Measurements from ENCODE around the gene NBPF12. TPM values are rescaled to one million over a fixed set of nuclear protein-coding genes. Genes with fewer than 3 reads are reported as not detected.
"Not testable (repeated sequence)": the region's sequence is repeated elsewhere in the genome, so short reads cannot be mapped to it uniquely, and the experiment has no call there.

The NBPF12 gene
- total RNA-seq, 2 experiments from 2014 or later, result 22.9 to 25.1 TPM

DNA sequence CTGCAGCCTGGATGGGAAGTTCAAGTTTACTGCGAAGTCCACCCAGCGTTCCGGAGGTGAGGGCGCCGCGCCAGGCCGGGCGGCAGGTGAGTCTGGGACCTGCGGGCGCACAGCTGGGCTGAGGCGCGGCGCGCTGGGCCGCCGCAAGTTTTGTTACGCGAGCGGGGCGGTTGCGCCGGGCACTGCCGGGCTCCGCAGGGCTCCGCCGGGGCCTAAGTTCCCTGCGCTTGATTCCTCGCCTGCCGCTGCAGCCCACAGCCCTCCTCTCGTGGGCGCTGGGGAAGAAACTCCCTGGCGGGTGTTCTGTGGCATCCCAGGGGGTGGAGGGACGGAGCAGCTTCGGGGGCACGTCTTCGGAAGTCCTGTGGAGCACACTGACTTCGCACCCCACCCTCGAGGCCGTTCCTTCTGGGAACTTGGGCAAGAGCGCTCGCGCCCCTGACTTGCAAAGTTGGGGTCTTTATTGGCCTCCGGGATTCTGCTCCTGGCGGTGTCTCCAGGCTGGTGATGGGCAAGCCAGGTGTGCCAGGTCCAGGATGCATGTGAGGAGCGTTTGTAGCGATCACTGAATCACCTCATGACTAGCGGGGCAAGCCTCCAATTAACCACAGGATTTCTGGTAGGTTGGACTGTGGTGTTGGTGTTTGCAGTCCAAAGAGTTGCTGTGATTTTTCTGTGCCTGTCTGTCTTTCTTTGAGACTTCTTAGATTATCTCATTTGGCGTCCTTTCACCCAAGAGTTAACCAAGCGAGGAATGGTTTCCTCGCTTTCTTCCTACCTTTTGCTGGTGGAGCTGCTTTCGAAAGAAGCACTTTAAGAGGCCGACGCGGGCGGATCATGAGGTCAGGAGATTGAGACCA, 1.0 kb downstream of the NBPF12 start:
- not testable (repeated sequence) for H3K36me3 Mint-ChIP-seq, H3K9me3 Mint-ChIP-seq, H3K27me3 Mint-ChIP-seq, H3K27ac Mint-ChIP-seq
- Mint-ChIP-seq H3K4me1 (peaks cover 15% of the 10 kb centered on the region), H3K4me3 (peak overlapping the region; percentile 84)
- POLR2A ChIA-PET, result interaction anchor here (0.6 kb wide), 1 partner anchor 1365 kb away, joined by 3 read pairs; no protein-coding TSS in a partner anchor
- DNase-seq (peak; percentile 67), ATAC-seq (ENCODE audit: low read depth) (peak; percentile 13)

DNA sequence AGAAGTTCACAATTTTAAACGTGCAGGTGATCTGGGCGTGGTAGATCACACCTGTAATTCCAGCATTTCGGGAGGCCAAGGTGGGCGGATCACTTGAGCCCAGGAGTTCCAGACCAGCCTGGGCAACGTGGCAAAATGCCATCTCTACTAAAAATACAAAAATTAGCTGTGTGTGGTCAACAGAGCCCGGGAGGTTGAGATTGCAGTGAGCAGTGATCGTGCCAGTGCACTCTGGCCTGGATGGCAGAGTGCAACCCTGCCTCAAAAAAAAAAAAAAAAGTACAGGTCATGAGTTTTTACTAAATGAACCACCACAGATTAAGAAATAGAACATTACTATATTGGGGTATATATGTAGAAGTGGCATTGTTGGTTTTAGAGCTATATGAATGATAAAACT, 2.2 kb downstream of the NBPF12 start:
- ATAC-seq (ENCODE audit: low read depth); H3K9me3 Mint-ChIP-seq; POLR2A ChIA-PET; H3K27ac Mint-ChIP-seq; H3K27me3 Mint-ChIP-seq; H3K36me3 Mint-ChIP-seq; H3K4me1 Mint-ChIP-seq; DNase-seq: not testable (repeated sequence)
- peak overlapping the region; percentile 32 for H3K4me3 Mint-ChIP-seq

DNA sequence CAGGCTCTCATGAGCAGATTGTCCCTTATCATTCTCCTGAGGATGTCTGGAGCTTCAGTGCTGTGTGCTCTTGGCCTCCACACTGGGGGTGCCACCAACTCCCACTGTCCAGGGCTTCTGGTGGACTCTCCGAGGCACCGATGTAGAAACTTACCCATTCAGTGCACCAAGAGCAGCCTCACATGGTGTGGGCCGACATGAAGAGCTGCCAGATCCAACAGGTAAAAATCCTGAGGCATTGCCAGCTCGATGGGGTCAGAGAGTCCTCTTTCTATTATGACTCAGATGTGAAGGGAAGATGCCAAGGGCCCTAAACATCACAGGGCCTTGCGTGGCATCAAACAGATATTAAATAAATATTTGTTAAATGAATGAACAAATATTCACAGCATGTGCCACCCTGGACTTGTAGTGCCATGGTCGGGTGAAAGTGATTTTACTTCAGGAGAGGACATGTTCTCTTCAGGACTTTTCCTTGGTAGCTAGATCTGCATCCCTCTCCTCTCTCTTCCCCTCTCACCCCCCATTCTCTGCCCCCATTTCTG, 5.3 kb downstream of the NBPF12 start:
- H3K4me3 Mint-ChIP-seq; POLR2A ChIA-PET; ATAC-seq (ENCODE audit: low read depth); H3K4me1 Mint-ChIP-seq; H3K27me3 Mint-ChIP-seq; DNase-seq; H3K9me3 Mint-ChIP-seq; H3K36me3 Mint-ChIP-seq; H3K27ac Mint-ChIP-seq: not testable (repeated sequence)

DNA sequence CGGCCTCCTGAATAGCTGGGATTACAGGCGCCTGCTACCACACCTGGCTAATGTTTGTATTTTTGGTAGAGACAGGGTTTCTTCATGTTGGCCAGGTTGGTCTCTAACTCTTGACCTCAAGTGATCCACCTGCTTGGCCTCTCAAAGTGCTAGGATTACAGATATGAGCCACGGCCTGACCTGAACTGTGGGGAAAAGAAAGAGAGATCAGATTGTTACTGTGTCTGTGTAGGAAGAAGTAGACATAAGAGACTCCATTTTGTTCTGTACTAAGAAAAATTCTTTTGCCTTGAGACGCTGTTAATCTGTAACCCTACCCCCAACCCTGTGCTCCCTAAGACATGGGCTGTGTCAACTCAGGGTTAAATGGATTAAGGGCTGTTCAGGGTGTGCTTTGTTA, 10.0 kb downstream of the NBPF12 start:
- H3K9me3 Mint-ChIP-seq; H3K4me1 Mint-ChIP-seq; H3K27ac Mint-ChIP-seq; DNase-seq; H3K27me3 Mint-ChIP-seq; POLR2A ChIA-PET; H3K36me3 Mint-ChIP-seq; H3K4me3 Mint-ChIP-seq; ATAC-seq (ENCODE audit: low read depth): not testable (repeated sequence)

DNA sequence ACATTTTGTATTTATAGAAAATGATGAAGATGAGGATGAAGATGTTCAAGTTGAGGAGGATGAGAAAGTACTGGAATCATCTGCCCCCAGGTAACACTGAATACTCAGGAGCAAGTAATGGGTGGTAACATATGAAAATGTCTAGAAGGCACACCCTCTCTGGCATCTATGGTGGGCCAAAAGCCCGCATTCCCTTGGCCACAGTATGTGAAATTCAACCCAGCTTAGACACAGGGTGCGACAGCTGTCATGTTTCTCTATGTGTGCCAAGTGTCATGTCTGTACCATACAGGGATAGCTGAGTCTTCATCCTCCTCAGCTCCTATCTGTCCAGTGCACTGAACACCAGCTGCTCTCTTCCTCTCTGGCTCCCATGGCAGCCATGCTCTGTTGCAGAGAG, 26.2 kb downstream of the NBPF12 start:
- ATAC-seq (ENCODE audit: low read depth); H3K36me3 Mint-ChIP-seq; H3K9me3 Mint-ChIP-seq; H3K4me3 Mint-ChIP-seq; H3K27me3 Mint-ChIP-seq; H3K4me1 Mint-ChIP-seq; H3K27ac Mint-ChIP-seq; DNase-seq; POLR2A ChIA-PET: not testable (repeated sequence)

DNA sequence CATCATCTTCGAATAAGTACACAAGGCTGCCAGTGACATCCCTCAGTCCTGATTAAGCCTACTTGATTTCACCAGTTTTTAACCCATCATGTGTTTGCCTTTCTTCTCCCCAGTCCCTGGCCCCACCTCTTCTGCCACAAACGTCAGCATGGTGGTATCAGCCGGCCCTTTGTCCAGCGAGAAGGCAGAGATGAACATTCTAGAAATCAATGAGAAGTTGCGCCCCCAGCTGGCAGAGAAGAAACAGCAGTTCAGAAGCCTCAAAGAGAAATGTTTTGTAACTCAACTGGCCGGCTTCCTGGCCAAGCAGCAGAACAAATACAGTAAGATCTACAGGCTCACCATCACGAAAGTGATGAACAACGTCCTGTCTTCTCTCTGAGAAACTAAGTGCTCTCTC, 28.2 kb downstream of the NBPF12 start:
- ATAC-seq (ENCODE audit: low read depth); H3K4me1 Mint-ChIP-seq; H3K27ac Mint-ChIP-seq; POLR2A ChIA-PET; H3K4me3 Mint-ChIP-seq; H3K36me3 Mint-ChIP-seq; H3K27me3 Mint-ChIP-seq; H3K9me3 Mint-ChIP-seq; DNase-seq: not testable (repeated sequence)

- H3K4me3 Mint-ChIP-seq, POLR2A ChIA-PET: not testable (repeated sequence)
Observed at GRCh38 chr1:146970656-146971055, 32.5 kb downstream of the NBPF12 start.

GRCh38 chr1:146972681-146973080, 34.6 kb downstream of the NBPF12 start:
- H3K27me3 Mint-ChIP-seq; DNase-seq; H3K36me3 Mint-ChIP-seq; H3K27ac Mint-ChIP-seq; H3K9me3 Mint-ChIP-seq; POLR2A ChIA-PET; ATAC-seq (ENCODE audit: low read depth); H3K4me3 Mint-ChIP-seq; H3K4me1 Mint-ChIP-seq: not testable (repeated sequence)

More at GRCh38 chr1:146970656-146971055, 32.5 kb downstream of the NBPF12 start:
- not testable (repeated sequence) for ATAC-seq (ENCODE audit: low read depth); H3K27ac Mint-ChIP-seq; H3K4me1 Mint-ChIP-seq; DNase-seq; H3K9me3 Mint-ChIP-seq; H3K36me3 Mint-ChIP-seq; H3K27me3 Mint-ChIP-seq

- H3K9me3 Mint-ChIP-seq; H3K27ac Mint-ChIP-seq; H3K27me3 Mint-ChIP-seq; H3K4me3 Mint-ChIP-seq; DNase-seq; POLR2A ChIA-PET; ATAC-seq (ENCODE audit: low read depth); H3K4me1 Mint-ChIP-seq: not testable (repeated sequence)
- H3K36me3 Mint-ChIP-seq, result peaks cover 12% of the 10 kb centered on the region
Observed at GRCh38 chr1:146985855-146986254, 47.7 kb downstream of the NBPF12 start.

DNA sequence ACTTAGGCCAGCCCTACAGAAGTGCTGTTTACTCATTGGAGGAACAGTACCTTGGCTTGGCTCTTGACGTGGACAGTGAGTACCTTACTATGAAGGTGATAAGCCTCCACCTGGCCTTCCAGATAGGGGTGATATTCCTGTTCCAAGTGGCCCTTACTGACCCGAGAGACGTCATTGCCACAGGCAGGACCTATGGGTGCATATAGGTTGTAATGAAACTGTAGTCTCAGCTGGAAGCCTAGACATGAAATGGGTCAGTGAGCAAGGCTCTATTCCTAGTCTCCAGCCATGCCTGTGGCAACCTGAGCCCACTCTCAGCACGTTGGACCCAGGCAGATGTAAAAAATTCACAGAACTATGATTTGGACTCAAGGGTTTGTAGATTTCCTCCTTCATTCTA, 48.3 kb downstream of the NBPF12 start:
- H3K27ac Mint-ChIP-seq; ATAC-seq (ENCODE audit: low read depth); H3K27me3 Mint-ChIP-seq; POLR2A ChIA-PET; H3K4me3 Mint-ChIP-seq; DNase-seq; H3K4me1 Mint-ChIP-seq; H3K9me3 Mint-ChIP-seq: not testable (repeated sequence)
- H3K36me3 Mint-ChIP-seq, result peaks cover 11% of the 10 kb centered on the region

DNA sequence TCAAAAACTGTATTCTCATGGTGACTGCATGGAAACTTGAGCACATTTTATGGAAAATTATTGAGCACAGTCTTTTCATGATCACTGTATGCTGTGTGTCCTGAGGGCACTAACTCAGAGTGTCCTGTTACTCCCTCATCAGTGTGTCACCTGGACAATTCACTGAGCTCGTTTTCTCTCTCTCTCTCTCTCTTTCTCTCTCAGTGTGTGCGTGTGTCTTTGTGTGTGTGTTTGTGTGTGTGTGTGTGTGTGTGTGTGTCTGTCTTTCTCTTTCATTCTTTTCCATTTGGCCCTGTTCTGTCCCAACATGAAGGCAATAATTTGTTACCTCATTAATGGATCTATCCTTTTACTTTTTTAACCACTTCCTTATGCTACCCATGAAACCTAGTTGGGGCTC, 49.4 kb downstream of the NBPF12 start:
- H3K36me3 Mint-ChIP-seq; ATAC-seq (ENCODE audit: low read depth); H3K4me3 Mint-ChIP-seq; H3K9me3 Mint-ChIP-seq; H3K4me1 Mint-ChIP-seq; DNase-seq; POLR2A ChIA-PET; H3K27ac Mint-ChIP-seq; H3K27me3 Mint-ChIP-seq: not testable (repeated sequence)

- H3K9me3 Mint-ChIP-seq; POLR2A ChIA-PET; DNase-seq; ATAC-seq (ENCODE audit: low read depth); H3K4me1 Mint-ChIP-seq; H3K27me3 Mint-ChIP-seq; H3K27ac Mint-ChIP-seq; H3K4me3 Mint-ChIP-seq: not testable (repeated sequence)
- H3K36me3 Mint-ChIP-seq, result peaks cover 11% of the 10 kb centered on the region
Observed at GRCh38 chr1:146989455-146989854, 51.3 kb downstream of the NBPF12 start.

GRCh38 chr1:147008495-147008894, 70.4 kb downstream of the NBPF12 start:
- H3K4me3 Mint-ChIP-seq; H3K4me1 Mint-ChIP-seq; POLR2A ChIA-PET; ATAC-seq (ENCODE audit: low read depth); DNase-seq; H3K27ac Mint-ChIP-seq; H3K36me3 Mint-ChIP-seq: not testable (repeated sequence)
- H3K9me3 Mint-ChIP-seq, result peaks cover 17% of the 10 kb centered on the region
- peaks cover 14% of the 10 kb centered on the region for H3K27me3 Mint-ChIP-seq

DNA sequence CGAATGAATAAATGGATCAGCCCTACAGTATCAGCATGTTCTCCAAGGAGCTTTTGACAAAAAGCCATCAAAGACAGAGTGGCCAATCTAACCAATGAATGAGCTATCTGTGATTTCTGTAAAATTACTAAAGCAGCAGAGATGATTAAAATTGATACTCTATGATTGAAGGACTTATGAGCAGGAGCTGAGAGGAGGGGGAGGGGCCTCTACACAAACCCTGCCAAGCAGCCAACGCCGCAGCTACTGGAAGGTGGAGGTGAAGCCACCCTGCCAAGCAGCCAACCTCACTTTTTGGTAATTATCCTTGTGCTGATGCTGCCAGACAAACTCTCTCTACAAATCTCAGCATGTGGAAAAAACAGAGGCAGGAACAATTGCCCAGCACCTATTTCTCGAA, 88.9 kb downstream of the NBPF12 start:
- peaks cover 18% of the 10 kb centered on the region for H3K27me3 Mint-ChIP-seq
- DNase-seq; H3K36me3 Mint-ChIP-seq; H3K9me3 Mint-ChIP-seq; ATAC-seq (ENCODE audit: low read depth); H3K4me1 Mint-ChIP-seq; H3K4me3 Mint-ChIP-seq; H3K27ac Mint-ChIP-seq; POLR2A ChIA-PET: not testable (repeated sequence)
